Panc1 (cell line): Measurements from ENCODE around the gene HCK. TPM values are rescaled to one million over a fixed set of nuclear protein-coding genes. Genes with fewer than 3 reads are reported as not detected.

Experiments used
- ATAC-seq: fragments of 200-7000 bp; cut with Tn5 transposase; 2 replicates; pipeline ENCODE4 v1.9.1; 2020; ENCODE audit warnings: mild to moderate bottlenecking, moderate library complexity
- BruUV-seq: library from RNA; stranded (reverse); fragments of 400-500 nt; replicated peaks from 2 replicates; lab custom pipeline; 2021; lab: Mats Ljungman, UMichigan
- CTCF ChIA-PET: fragments of 300-600 bp; sonication (Branson Sonifier 250); formaldehyde crosslinking; loops from one replicate; lab custom pipeline; 2022; ENCODE audit warnings: antibody characterized with exemption; lab: Charles Lee
- POLR2A ChIA-PET: fragments of 300-600 bp; sonication (Branson Sonifier 250); formaldehyde crosslinking; loops from one replicate; lab custom pipeline; 2022; ENCODE audit warnings: antibody characterized with exemption; lab: Charles Lee
- DNase-seq: peaks from one replicate; pipeline ENCODE4 v3.0.0-alpha.2; 2010; ENCODE audit warnings: low read depth, low spot score
- H3K27ac ChIP-seq: 2 replicates; pipeline ENCODE4 v1.5.1; 2011; ENCODE audit warnings: mild to moderate bottlenecking, low read length, inconsistent platforms
- H3K27me3 ChIP-seq: fragments of 200-500 bp; sonication (Bioruptor generic); 2 replicates; pipeline ENCODE4 v1.6.0; 2014; ENCODE audit warnings: low read length, inconsistent platforms; ENCODE audit not compliant: control insufficient read depth, insufficient read depth
- H3K36me3 ChIP-seq: fragments of 200-500 bp; sonication (Bioruptor generic); 2 replicates; pipeline ENCODE4 v1.5.1; 2014; ENCODE audit warnings: inconsistent platforms, mild to moderate bottlenecking, low read length, moderate library complexity; ENCODE audit not compliant: control insufficient read depth, insufficient read depth
- H3K4me1 ChIP-seq: 2 replicates; pipeline ENCODE4 v1.5.1; 2011; ENCODE audit warnings: inconsistent platforms, mild to moderate bottlenecking, low read length, moderate library complexity; ENCODE audit not compliant: control insufficient read depth, insufficient read depth
- H3K4me3 ChIP-seq, 2 experiments: 2 replicates each; pipeline ENCODE4 v1.5.1; 2011 to 2012; ENCODE audit warnings: low read depth in 2 of 2, low read length in 2 of 2, mild to moderate bottlenecking in 2 of 2, inconsistent platforms in 1 of 2, moderate library complexity in 1 of 2
- H3K9me3 ChIP-seq: fragments of 200-500 bp; sonication (Bioruptor generic); 2 replicates; pipeline ENCODE4 v1.5.1; 2014; ENCODE audit warnings: low read depth, mild to moderate bottlenecking, inconsistent platforms, low read length, moderate library complexity; ENCODE audit not compliant: control insufficient read depth, insufficient read depth
- POLR2AphosphoS5 ChIP-seq: IDR thresholded peaks from 2 replicates; pipeline ENCODE4 v1.6.1; 2012; ENCODE audit warnings: mild to moderate bottlenecking, low read depth, low read length, moderate library complexity
- SIN3A ChIP-seq: IDR thresholded peaks from 2 replicates; pipeline ENCODE4 v1.6.1; 2012; ENCODE audit warnings: low read depth, mild to moderate bottlenecking, low read length, moderate library complexity, borderline replicate concordance; ENCODE audit not compliant: insufficient read depth
- TCF7L2 ChIP-seq: IDR thresholded peaks from 2 replicates; pipeline ENCODE4 v1.6.1; 2011; ENCODE audit warnings: mild to moderate bottlenecking, low read depth, low read length, inconsistent platforms
- in situ Hi-C: cut with HindIII; loops from 2 replicates; pipeline ENCODE4 v1.10.0; 2016; ENCODE audit warnings: low sequenced_read_pairs, low pct_unique_long_range_greater_than_20kb
- intact Hi-C: fragments of 100-400 bp; cut with micrococcal nuclease; formaldehyde crosslinking; loops from one replicate; pipeline ENCODE4 v1.10.0; 2022; ENCODE audit not compliant: unreplicated experiment
- total RNA-seq: library from RNA; stranded (reverse); gene quantifications from one replicate; pipeline ENCODE4 v1.2.1, GENCODE V29; 2021; ENCODE audit not compliant: unreplicated experiment
- TF ChIP-seq, protein P1 (sequence below): fragments of 450-650 bp; IDR thresholded peaks from 2 replicates; pipeline ENCODE4 v1.5.1; 2017; ENCODE audit warnings: mild to moderate bottlenecking
- TF ChIP-seq, protein P2 (sequence below), 2 experiments: IDR thresholded peaks; 2 replicates each; pipeline ENCODE4 v1.6.1; 2011 to 2012; ENCODE audit warnings: low read depth in 2 of 2, control low read depth in 1 of 2, low read length in 1 of 2, mild to moderate bottlenecking in 1 of 2, moderate library complexity in 1 of 2; ENCODE audit not compliant: insufficient read depth in 1 of 2

Gene HCK
- total RNA-seq, 1 experiment from 2014 or later: 0.98 TPM

DNA sequence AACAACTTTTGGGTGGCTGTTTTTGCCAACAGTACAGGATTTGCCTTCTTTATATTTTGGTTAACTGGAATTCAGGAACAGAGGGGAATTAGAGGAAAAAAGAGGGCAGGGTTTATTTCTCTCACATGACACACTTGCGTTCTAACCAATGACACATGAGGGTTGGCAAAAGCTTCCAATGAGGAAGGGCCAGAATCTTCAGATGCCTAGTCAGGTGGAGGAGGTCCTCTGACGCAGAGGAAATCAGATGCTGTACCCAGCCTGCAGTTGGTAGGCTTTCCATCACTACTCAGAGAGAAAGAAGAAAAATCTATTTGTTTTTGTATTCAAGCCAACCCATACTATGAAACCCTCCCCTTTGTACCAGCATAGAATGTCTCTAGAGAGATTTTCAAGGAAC lies 78.3 kb downstream of the HCK start:
- no peak for DNase-seq
- no TSS peak for BruUV-seq
- Histone ChIP-seq H3K27ac (no peak overlapping the region), H3K9me3 (no peaks in the 10 kb centered on the region), H3K4me1 (0 out of 2 replicates have a peak, but pooled peaks cover under 1% of the 10 kb centered on the region), H3K4me3 (no peak overlapping the region), H3K36me3 (no peaks in the 10 kb centered on the region; the same call in 1 of the 2 replicates), H3K27me3 (no peaks in the 10 kb centered on the region)
- intact Hi-C loops: no loop called here
- POLR2A ChIA-PET: no interaction called here
- TF ChIP-seq POLR2AphosphoS5: no peak
- TF ChIP-seq, protein P1, sequence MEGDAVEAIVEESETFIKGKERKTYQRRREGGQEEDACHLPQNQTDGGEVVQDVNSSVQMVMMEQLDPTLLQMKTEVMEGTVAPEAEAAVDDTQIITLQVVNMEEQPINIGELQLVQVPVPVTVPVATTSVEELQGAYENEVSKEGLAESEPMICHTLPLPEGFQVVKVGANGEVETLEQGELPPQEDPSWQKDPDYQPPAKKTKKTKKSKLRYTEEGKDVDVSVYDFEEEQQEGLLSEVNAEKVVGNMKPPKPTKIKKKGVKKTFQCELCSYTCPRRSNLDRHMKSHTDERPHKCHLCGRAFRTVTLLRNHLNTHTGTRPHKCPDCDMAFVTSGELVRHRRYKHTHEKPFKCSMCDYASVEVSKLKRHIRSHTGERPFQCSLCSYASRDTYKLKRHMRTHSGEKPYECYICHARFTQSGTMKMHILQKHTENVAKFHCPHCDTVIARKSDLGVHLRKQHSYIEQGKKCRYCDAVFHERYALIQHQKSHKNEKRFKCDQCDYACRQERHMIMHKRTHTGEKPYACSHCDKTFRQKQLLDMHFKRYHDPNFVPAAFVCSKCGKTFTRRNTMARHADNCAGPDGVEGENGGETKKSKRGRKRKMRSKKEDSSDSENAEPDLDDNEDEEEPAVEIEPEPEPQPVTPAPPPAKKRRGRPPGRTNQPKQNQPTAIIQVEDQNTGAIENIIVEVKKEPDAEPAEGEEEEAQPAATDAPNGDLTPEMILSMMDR: no peak
- no peak for TF ChIP-seq SIN3A
- TF ChIP-seq, protein P2, sequence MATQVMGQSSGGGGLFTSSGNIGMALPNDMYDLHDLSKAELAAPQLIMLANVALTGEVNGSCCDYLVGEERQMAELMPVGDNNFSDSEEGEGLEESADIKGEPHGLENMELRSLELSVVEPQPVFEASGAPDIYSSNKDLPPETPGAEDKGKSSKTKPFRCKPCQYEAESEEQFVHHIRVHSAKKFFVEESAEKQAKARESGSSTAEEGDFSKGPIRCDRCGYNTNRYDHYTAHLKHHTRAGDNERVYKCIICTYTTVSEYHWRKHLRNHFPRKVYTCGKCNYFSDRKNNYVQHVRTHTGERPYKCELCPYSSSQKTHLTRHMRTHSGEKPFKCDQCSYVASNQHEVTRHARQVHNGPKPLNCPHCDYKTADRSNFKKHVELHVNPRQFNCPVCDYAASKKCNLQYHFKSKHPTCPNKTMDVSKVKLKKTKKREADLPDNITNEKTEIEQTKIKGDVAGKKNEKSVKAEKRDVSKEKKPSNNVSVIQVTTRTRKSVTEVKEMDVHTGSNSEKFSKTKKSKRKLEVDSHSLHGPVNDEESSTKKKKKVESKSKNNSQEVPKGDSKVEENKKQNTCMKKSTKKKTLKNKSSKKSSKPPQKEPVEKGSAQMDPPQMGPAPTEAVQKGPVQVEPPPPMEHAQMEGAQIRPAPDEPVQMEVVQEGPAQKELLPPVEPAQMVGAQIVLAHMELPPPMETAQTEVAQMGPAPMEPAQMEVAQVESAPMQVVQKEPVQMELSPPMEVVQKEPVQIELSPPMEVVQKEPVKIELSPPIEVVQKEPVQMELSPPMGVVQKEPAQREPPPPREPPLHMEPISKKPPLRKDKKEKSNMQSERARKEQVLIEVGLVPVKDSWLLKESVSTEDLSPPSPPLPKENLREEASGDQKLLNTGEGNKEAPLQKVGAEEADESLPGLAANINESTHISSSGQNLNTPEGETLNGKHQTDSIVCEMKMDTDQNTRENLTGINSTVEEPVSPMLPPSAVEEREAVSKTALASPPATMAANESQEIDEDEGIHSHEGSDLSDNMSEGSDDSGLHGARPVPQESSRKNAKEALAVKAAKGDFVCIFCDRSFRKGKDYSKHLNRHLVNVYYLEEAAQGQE (IDR thresholded peaks at IDR 0.05; ENCODE audit: insufficient read depth in 1 of 2, low read depth in 2 of 2, low read length in 1 of 2): no peak
- ATAC-seq: no peak
- in situ Hi-C loops: no loop called here
- CTCF ChIA-PET: no interaction called here

DNA sequence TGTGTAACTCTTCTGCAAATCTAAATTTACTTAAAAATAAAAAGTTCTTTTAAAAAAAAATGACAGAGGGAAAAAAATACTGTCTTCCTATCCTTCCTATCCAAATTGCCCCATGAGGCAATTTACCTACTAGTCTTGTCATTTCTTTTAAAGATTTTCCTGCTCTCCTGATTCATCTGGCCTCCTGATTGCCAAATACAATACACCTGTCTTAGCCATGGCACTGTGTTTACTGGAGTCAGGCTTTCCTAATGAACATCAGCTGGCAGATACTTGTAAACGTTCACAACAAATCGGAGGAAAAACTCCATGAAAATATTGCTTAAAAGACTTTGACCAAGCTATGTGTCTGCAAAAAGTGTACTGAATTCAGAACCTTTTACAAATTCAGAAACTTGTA lies 78.9 kb downstream of the HCK start:
- 0 out of 2 replicates have a peak, but pooled peaks cover 4% of the 10 kb centered on the region for H3K4me1 ChIP-seq
- DNase-seq: no peak
- no peak overlapping the region for H3K27ac ChIP-seq
- ChIA-PET CTCF (no interaction called here), POLR2A (no interaction called here)
- no peaks in the 10 kb centered on the region for H3K9me3 ChIP-seq
- no TSS peak for BruUV-seq
- intact Hi-C loops (no loop called here), in situ Hi-C loops (no loop called here)
- no peaks in the 10 kb centered on the region for H3K27me3 ChIP-seq
- TF ChIP-seq TCF7L2 (no peak), POLR2AphosphoS5 (no peak), SIN3A (no peak)
- TF ChIP-seq, protein P2 (IDR thresholded peaks at IDR 0.05; ENCODE audit: insufficient read depth in 1 of 2, low read depth in 2 of 2, low read length in 1 of 2): no peak
- TF ChIP-seq, protein P1: no peak
- peaks cover 4% of the 10 kb centered on the region; the same call in 1 of the 2 replicates for H3K36me3 ChIP-seq
- H3K4me3 ChIP-seq: no peak overlapping the region
- no peak for ATAC-seq
